Kidney (tissue), 14 donors: ENCODE data around the gene EBF4. TPM values are rescaled to one million over a fixed set of nuclear protein-coding genes. Genes with fewer than 3 reads are reported as not detected.

Experiments
- DNase-seq, 5 donors: peaks; one replicate each; pipeline ENCODE4 v3.0.0-alpha.2; 2013 to 2020
- FAIRE-seq: peaks from 2 replicates; lab custom pipeline; 2012; peaks lifted over from hg19 to GRCh38; lab: Jason Lieb, UNC
- H3K27ac ChIP-seq, 2 donors: one replicate each; pipeline ENCODE4 v1.7.0; 2013; ENCODE audit warnings: low read depth in 2 of 2, low read length in 2 of 2, inconsistent platforms in 1 of 2
- H3K27me3 ChIP-seq: one replicate; pipeline ENCODE4 v1.7.1; 2013; ENCODE audit warnings: low read length, inconsistent platforms; ENCODE audit not compliant: control insufficient read depth, insufficient read depth
- H3K36me3 ChIP-seq, 3 donors: one replicate each; pipeline versions ENCODE4 v1.7.0 to v1.7.1; 2013; ENCODE audit warnings: low read length in 3 of 3, control low read depth in 1 of 3, inconsistent platforms in 1 of 3; ENCODE audit not compliant: insufficient read depth in 3 of 3, control insufficient read depth in 2 of 3
- H3K4me1 ChIP-seq, 3 donors: one replicate each; pipeline versions ENCODE4 v1.7.0 to v1.7.1; 2013; ENCODE audit warnings: low read length in 3 of 3, inconsistent platforms in 1 of 3, low read depth in 1 of 3; ENCODE audit not compliant: control insufficient read depth in 2 of 3, insufficient read depth in 2 of 3
- H3K4me3 ChIP-seq, 3 donors: one replicate each; pipeline versions ENCODE4 v1.7.0 to v1.8.1; 2013; ENCODE audit warnings: low read length in 3 of 3, control low read depth in 1 of 3, inconsistent platforms in 1 of 3
- H3K9ac ChIP-seq, 3 donors: one replicate each; pipeline versions ENCODE4 v1.7.0 to v1.7.1; 2013; ENCODE audit warnings: low read length in 3 of 3, control low read depth in 1 of 3, inconsistent platforms in 1 of 3
- H3K9me3 ChIP-seq, 3 donors: one replicate each; pipeline versions ENCODE4 v1.7.0 to v1.7.1; 2013; ENCODE audit warnings: low read length in 3 of 3, control low read depth in 1 of 3, inconsistent platforms in 1 of 3; ENCODE audit not compliant: control insufficient read depth in 2 of 3, insufficient read depth in 1 of 3
- intact Hi-C: fragments of 100-400 bp; cut with DNase I; formaldehyde crosslinking; loops from one replicate; pipeline ENCODE4 v1.11.1; 2022
- polyA plus RNA-seq: library from polyadenylated mRNA; stranded (reverse); fragments of 350-450 nt; fragmentation: Illumina TruSeq; extraction: RNeasy Lipid Tissue Mini Kit (QIAGEN cat#74804); gene quantifications from one replicate; pipeline ENCODE4 v1.2.3, GENCODE V29; 2014; ENCODE audit warnings: low read depth, low replicate concordance; ENCODE audit not compliant: insufficient read depth
- total RNA-seq: library from RNA; stranded (reverse); fragmentation: NEBNext Ultra II Directional; extraction: Animal tissue kit (Norgen Biotek cat#: 25700); gene quantifications from one replicate; pipeline ENCODE4 v1.2.1, GENCODE V29; 2021
- TF ChIP-seq, protein P1 (sequence below): IDR thresholded peaks from 3 replicates; pipeline ENCODE4 v1.5.1; 2012; ENCODE audit warnings: mild to moderate bottlenecking, moderate library complexity, borderline replicate concordance; ENCODE audit not compliant: insufficient read depth; ENCODE audit errors: extremely low read depth
- donor health status: control.
- donor health status: control.
- donor health status: control.
- donor health status: control.
- donor health status: control.
- donor health status: DM: yes; HTN: yes; CAD: no.
- donor health status: Normal renal cell carcinoma (clear cell type).

Gene EBF4
- total and polyA plus RNA-seq, 2 donors from 2014 or later, result 8.8 to 10.2 TPM

DNA sequence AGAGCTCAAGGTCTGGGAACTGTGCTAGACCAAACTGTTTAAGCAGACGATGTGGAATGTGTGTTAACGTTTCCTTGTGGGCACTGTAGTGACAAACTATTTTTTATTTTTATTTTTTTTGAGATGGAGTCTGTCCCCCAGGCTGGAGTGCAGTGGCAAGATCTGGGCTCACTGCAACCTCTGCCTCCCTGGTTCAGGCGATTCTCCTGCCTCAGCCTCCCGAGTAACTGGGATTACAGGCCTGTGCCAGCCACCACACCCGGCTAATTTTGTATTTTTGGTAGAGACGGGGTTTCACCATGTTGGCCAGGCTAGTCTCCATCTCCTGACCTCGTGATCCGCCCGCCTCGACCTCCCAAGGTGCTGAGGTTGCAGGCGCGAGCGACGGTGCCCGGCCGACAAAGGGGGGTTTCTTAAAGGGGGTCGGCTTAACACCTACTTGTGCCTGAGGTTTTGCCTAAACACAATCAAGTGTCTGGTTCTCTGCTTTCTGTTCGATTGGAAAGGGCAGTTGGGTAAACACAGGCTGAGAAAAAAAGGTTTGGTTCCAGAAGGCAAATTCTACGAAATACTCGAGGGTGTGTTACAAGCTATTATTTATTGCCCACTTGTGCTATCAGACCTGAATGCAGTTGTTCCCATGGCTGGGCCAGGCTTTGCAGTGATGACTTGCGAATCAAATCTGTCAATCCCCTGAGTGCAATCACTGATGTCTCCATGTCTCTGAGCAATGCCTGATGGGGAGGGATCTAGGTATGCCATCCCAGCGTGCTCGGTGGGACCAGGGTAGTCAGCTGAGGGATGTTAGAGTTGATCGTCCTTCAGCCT is 38.8 kb upstream of the EBF4 start:
- H3K4me3 ChIP-seq, result peak overlapping the region; percentile 92 to 96 (median 95)
- no peaks in the 10 kb centered on the region for H3K27me3 ChIP-seq
- H3K9ac ChIP-seq, result peak overlapping the region; percentile 91 to 95 (median 93)
- no peak for FAIRE-seq
- intact Hi-C loops, result no loop called here
- H3K27ac ChIP-seq, result no peak overlapping the region
- peaks cover 27 to 48% (median 30%) of the 10 kb centered on the region in 3 donors for H3K36me3 ChIP-seq
- TF ChIP-seq, protein P1, sequence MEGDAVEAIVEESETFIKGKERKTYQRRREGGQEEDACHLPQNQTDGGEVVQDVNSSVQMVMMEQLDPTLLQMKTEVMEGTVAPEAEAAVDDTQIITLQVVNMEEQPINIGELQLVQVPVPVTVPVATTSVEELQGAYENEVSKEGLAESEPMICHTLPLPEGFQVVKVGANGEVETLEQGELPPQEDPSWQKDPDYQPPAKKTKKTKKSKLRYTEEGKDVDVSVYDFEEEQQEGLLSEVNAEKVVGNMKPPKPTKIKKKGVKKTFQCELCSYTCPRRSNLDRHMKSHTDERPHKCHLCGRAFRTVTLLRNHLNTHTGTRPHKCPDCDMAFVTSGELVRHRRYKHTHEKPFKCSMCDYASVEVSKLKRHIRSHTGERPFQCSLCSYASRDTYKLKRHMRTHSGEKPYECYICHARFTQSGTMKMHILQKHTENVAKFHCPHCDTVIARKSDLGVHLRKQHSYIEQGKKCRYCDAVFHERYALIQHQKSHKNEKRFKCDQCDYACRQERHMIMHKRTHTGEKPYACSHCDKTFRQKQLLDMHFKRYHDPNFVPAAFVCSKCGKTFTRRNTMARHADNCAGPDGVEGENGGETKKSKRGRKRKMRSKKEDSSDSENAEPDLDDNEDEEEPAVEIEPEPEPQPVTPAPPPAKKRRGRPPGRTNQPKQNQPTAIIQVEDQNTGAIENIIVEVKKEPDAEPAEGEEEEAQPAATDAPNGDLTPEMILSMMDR, result no peak
- DNase-seq, result peak in 1 of 5 donors; percentile 38
- peaks cover 0 to 11% (median 5%) of the 10 kb centered on the region in 3 donors for H3K4me1 ChIP-seq
- H3K9me3 ChIP-seq, result no peaks in the 10 kb centered on the region

DNA sequence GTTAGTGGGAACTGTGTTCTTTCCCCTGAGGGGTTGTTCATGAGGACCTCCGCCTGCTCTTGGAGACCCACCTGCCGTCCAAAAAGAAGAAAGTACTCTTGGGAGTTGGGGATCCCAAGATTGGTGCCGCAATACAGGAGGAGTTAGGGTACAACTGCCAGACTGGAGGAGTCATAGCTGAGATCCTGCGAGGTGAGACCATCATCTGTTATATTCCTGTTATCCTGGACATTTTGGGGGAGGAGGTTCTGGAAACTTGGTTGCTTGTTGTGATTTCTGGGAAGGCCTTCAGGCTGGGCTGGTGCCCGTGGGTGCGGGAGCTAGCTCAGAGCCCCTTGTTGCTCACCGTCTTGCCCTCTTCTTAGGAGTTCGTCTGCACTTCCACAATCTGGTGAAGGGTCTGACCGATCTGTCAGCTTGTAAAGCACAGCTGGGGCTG is 38.2 kb upstream of the EBF4 start:
- DNase-seq (no peak), FAIRE-seq (no peak)
- no peak overlapping the region for H3K27ac ChIP-seq
- H3K27me3 ChIP-seq, result no peaks in the 10 kb centered on the region
- no peaks in the 10 kb centered on the region for H3K9me3 ChIP-seq
- H3K36me3 ChIP-seq, result peaks cover 27 to 54% (median 35%) of the 10 kb centered on the region in 3 donors
- no peak overlapping the region for H3K4me3 ChIP-seq
- intact Hi-C loops, result no loop called here
- no peak overlapping the region for H3K9ac ChIP-seq
- H3K4me1 ChIP-seq, result peaks cover 0 to 11% (median 5%) of the 10 kb centered on the region in 3 donors
- TF ChIP-seq, protein P1, result no peak

DNA sequence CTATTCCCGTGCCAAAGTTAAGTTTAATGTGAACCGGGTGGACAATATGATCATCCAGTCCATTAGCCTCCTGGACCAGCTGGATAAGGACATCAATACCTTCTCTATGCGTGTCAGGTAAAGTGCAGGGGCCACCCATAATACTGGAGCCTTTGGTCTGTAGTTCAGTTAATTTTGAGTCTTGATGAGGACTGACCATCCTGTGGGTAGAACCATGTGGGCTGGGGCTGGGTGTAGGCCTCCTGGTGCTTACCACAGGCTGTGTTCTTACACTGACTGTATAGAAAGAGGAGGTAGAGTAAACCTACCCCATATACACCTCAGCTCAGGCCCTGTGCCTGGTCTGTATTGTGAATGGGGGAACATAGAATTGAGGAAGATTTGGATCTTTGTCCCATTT is 37.7 kb upstream of the EBF4 start:
- peaks cover 0 to 11% (median 5%) of the 10 kb centered on the region in 3 donors for H3K4me1 ChIP-seq
- intact Hi-C loops, result no loop called here
- no peak for FAIRE-seq
- DNase-seq, result no peak
- H3K27ac ChIP-seq, result no peak overlapping the region
- TF ChIP-seq, protein P1, result no peak
- no peaks in the 10 kb centered on the region for H3K9me3 ChIP-seq
- H3K9ac ChIP-seq, result no peak overlapping the region
- no peak overlapping the region for H3K4me3 ChIP-seq
- no peaks in the 10 kb centered on the region for H3K27me3 ChIP-seq
- H3K36me3 ChIP-seq, result peaks cover 27 to 58% (median 35%) of the 10 kb centered on the region in 3 donors
